SH-SY5Y (cell line): Measurements from ENCODE around the gene ITGAL.

Experiments
- GATA2 ChIP-seq: IDR thresholded peaks from 2 replicates; pipeline ENCODE4 v1.6.1; 2011; ENCODE audit warnings: mild to moderate bottlenecking, low read depth, low read length
- GATA3 ChIP-seq: IDR thresholded peaks from 2 replicates; pipeline ENCODE4 v1.6.1; 2011; ENCODE audit warnings: low read depth, mild to moderate bottlenecking, low read length, moderate library complexity

DNA sequence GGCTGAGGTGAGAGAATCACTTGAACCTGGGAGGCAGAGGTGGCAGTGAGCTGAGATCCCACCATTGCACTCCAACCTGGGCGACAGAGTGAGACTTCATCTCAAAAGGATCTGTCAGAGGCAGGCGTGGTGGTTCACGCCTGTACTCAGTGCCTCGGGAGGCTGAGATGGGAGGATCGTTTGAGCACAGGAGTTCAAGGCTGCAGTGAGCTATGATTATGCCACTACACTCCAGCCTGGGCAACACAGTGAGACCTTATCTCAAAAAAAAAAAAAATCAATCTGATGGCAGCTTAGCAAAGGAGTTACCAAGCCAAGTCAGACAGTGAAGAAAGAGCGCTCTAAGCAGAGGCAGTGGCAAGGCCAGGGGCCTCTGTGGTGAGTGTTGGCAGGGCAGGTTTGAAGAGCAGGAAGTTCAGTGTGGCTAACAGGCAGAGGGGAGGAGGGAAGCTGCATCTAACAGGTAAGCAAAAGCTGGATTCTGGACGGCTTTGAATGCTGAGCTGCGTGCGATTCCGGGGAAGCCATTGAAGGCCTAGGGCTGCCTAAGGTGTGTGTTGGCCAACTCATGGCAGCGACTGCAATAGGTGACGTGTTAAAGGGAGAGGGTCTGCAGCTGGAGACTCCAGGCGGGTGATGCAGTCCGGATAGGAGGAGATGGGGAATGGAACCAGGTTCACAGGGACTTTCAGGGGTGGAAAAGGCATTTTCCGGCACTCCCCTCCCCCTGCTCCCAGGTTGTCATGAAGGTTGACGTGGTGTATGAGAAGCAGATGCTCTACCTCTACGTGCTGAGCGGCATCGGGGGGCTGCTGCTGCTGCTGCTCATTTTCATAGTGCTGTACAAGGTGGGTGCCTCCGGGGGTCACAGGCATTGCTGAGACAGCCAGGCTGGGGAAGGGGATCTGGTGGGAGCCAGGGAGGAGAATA is 46.8 kb downstream of the ITGAL start:
- TF ChIP-seq GATA2: no peak
- TF ChIP-seq GATA3: no peak
